Vagina (tissue), 2 donors: ENCODE data around the gene COL23A1. TPM values are rescaled to one million over a fixed set of nuclear protein-coding genes. Genes with fewer than 3 reads are reported as not detected.

Experiments
- DNase-seq, 2 donors: peaks; one replicate each; pipeline ENCODE4 v3.0.0-alpha.2; 2017; ENCODE audit errors: extremely low spot score in 2 of 2
- H3K27ac ChIP-seq: fragments of 200-600 bp; sonication (generic); one replicate; pipeline ENCODE4 v1.5.1; 2019
- H3K27me3 ChIP-seq: fragments of 200-600 bp; sonication (generic); one replicate; pipeline ENCODE4 v1.5.1; 2019
- H3K36me3 ChIP-seq, 2 donors: fragments of 200-600 bp; sonication (generic); one replicate each; pipeline ENCODE4 v1.5.1; 2017 to 2019
- H3K4me1 ChIP-seq: fragments of 200-600 bp; sonication (generic); one replicate; pipeline ENCODE4 v1.5.1; 2019
- H3K4me3 ChIP-seq, 2 donors: fragments of 200-600 bp; sonication (generic); 1 replicate in 1 of 2; 2 replicates in 1 of 2; pipeline ENCODE4 v1.5.1; 2016 to 2019
- H3K9me3 ChIP-seq: fragments of 200-600 bp; sonication (generic); one replicate; pipeline ENCODE4 v1.5.1; 2019
- POLR2A ChIP-seq, 2 donors: fragments of 450-650 bp; IDR thresholded peaks; one replicate each; pipeline ENCODE4 v1.6.1; 2017; ENCODE audit warnings: antibody characterized with exemption in 2 of 2, mild to moderate bottlenecking in 2 of 2, moderate library complexity in 2 of 2
- POLR2AphosphoS5 ChIP-seq, 2 donors: sonication (generic); formaldehyde crosslinking; IDR thresholded peaks; one replicate each; pipeline ENCODE4 v1.9.0; 2017; ENCODE audit warnings: antibody characterized with exemption in 2 of 2, mild to moderate bottlenecking in 2 of 2, low read depth in 1 of 2; ENCODE audit not compliant: insufficient read depth in 1 of 2
- intact Hi-C: fragments of 100-400 bp; cut with DNase I; formaldehyde crosslinking; loops from one replicate; pipeline ENCODE4 v1.15.1; 2023
- total RNA-seq: library from RNA; depleted of rRNA; stranded (reverse); fragments of >200 nt; gene quantifications from one replicate; pipeline ENCODE4 v1.2.3, GENCODE V29; 2016
- TF ChIP-seq, protein P1 (sequence below), 3 experiments: fragments of 450-650 bp in 2 of 3; fragments of 200-600 bp in 1 of 3; sonication (generic) in 1 of 3; IDR thresholded peaks; one replicate each; pipeline ENCODE4 v1.5.1; 2017 to 2019; ENCODE audit warnings: antibody characterized with exemption in 3 of 3, mild to moderate bottlenecking in 2 of 3, moderate library complexity in 2 of 3

COL23A1 gene
- total RNA-seq, 1 donor from 2014 or later: 3.7 TPM

DNA sequence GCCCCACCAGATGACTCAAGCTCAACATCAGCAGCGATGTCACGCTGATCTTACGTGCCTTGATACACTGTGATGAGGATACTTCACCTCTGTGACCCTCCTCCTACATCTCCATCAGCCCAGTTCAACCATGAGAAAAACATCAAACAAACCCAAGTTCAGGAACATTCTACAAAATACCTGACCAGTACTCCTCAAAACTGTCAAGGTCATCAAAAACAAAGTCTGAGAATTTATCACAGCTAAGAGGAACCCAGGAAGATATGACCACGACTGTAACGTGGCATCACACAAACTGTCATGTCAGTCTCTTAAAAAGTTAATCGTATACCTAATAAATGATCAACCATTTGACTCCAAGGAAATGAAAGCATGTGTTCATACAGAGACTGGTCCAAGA lies 90.8 kb downstream of the COL23A1 start:
- Histone ChIP-seq H3K4me3 (no peak overlapping the region), H3K9me3 (no peaks in the 10 kb centered on the region), H3K4me1 (no peaks in the 10 kb centered on the region), H3K27ac (no peak overlapping the region), H3K36me3 (no peaks in the 10 kb centered on the region), H3K27me3 (no peaks in the 10 kb centered on the region)
- DNase-seq: no peak
- intact Hi-C loops: no loop called here
- no peak for TF ChIP-seq POLR2AphosphoS5 (IDR thresholded peaks at IDR 0.05; ENCODE audit: insufficient read depth in 1 of 2, low read depth in 1 of 2)
- TF ChIP-seq POLR2A (IDR thresholded peaks at IDR 0.05): no peak
- TF ChIP-seq, protein P1, sequence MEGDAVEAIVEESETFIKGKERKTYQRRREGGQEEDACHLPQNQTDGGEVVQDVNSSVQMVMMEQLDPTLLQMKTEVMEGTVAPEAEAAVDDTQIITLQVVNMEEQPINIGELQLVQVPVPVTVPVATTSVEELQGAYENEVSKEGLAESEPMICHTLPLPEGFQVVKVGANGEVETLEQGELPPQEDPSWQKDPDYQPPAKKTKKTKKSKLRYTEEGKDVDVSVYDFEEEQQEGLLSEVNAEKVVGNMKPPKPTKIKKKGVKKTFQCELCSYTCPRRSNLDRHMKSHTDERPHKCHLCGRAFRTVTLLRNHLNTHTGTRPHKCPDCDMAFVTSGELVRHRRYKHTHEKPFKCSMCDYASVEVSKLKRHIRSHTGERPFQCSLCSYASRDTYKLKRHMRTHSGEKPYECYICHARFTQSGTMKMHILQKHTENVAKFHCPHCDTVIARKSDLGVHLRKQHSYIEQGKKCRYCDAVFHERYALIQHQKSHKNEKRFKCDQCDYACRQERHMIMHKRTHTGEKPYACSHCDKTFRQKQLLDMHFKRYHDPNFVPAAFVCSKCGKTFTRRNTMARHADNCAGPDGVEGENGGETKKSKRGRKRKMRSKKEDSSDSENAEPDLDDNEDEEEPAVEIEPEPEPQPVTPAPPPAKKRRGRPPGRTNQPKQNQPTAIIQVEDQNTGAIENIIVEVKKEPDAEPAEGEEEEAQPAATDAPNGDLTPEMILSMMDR (IDR thresholded peaks at IDR 0.05): no peak

DNA sequence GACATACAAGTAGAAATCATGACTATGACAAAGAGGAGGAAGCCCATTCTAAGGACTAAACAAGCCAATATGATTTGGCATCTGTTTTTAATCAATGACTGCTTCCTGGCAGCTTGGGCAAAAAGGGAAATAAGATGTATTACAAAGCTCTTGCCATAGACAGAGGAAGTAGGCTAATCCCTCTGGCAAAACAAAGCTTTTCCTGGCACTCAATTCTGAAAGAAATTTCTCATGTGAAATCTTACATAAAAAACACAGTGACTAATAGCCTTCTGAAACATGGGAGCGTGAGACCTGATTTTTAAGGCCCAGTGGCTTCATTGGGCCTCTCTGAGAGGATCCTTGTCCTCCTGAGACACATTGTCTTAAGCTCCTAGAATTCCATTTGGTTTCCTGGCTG lies 93.6 kb downstream of the COL23A1 start:
- Histone ChIP-seq H3K4me3 (no peak overlapping the region), H3K27me3 (no peaks in the 10 kb centered on the region), H3K4me1 (no peaks in the 10 kb centered on the region), H3K36me3 (no peaks in the 10 kb centered on the region), H3K27ac (no peak overlapping the region), H3K9me3 (no peaks in the 10 kb centered on the region)
- intact Hi-C loops: no loop called here
- no peak for DNase-seq
- TF ChIP-seq POLR2AphosphoS5 (IDR thresholded peaks at IDR 0.05; ENCODE audit: insufficient read depth in 1 of 2, low read depth in 1 of 2): no peak
- TF ChIP-seq POLR2A (IDR thresholded peaks at IDR 0.05): no peak
- TF ChIP-seq, protein P1 (IDR thresholded peaks at IDR 0.05): no peak

DNA sequence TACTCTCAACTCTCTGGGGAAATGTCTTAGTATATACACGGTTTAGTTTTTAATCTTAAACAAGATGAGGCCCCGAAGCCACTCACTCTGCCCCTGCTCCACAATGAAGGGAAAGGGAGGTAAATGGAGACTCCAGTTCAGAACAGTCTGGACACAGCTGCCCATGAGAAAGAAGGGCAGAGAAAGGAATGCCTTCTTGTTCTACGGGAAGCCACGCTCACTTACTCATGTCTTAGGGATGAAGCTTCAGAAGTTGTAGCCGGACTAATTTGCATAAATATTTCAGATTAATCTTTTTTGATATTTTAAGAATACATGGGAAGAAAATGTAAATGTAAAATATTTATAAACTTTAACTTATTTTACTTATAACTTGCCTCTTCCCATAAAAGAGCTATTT lies 94.0 kb downstream of the COL23A1 start:
- no peaks in the 10 kb centered on the region for H3K27me3 ChIP-seq
- H3K4me1 ChIP-seq: no peaks in the 10 kb centered on the region
- H3K36me3 ChIP-seq: no peaks in the 10 kb centered on the region
- intact Hi-C loops: no loop called here
- no peak overlapping the region for H3K27ac ChIP-seq
- no peak overlapping the region for H3K4me3 ChIP-seq
- TF ChIP-seq, protein P1 (IDR thresholded peaks at IDR 0.05): no peak
- TF ChIP-seq POLR2A (IDR thresholded peaks at IDR 0.05) (no peak), POLR2AphosphoS5 (IDR thresholded peaks at IDR 0.05; ENCODE audit: insufficient read depth in 1 of 2, low read depth in 1 of 2) (no peak)
- H3K9me3 ChIP-seq: no peaks in the 10 kb centered on the region
- DNase-seq: no peak

DNA sequence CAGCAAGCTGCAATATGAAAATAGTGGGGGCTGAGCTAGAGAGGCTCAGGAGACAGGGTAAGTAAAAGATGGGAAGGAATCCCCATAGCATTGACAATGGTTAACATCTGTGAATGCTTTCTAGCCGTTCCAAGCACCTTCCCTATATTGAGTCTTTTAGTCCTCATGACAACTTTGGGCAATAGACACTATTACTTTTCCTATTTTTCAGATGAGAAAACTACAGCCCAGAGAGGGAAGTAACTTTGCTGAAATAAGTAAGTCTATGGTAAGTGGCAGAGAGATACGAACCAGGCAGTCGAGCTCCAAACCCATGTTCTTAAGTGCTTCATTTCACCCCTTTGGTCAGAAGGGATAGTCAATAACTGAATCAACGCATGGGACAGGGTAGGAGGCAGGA lies 94.5 kb downstream of the COL23A1 start:
- no peaks in the 10 kb centered on the region for H3K27me3 ChIP-seq
- TF ChIP-seq, protein P1 (IDR thresholded peaks at IDR 0.05): no peak
- TF ChIP-seq POLR2AphosphoS5 (IDR thresholded peaks at IDR 0.05; ENCODE audit: insufficient read depth in 1 of 2, low read depth in 1 of 2) (no peak), POLR2A (IDR thresholded peaks at IDR 0.05) (no peak)
- H3K36me3 ChIP-seq: no peaks in the 10 kb centered on the region
- H3K4me3 ChIP-seq: no peak overlapping the region
- H3K9me3 ChIP-seq: no peaks in the 10 kb centered on the region
- DNase-seq: no peak
- H3K4me1 ChIP-seq: no peaks in the 10 kb centered on the region
- no peak overlapping the region for H3K27ac ChIP-seq
- intact Hi-C loops: no loop called here

DNA sequence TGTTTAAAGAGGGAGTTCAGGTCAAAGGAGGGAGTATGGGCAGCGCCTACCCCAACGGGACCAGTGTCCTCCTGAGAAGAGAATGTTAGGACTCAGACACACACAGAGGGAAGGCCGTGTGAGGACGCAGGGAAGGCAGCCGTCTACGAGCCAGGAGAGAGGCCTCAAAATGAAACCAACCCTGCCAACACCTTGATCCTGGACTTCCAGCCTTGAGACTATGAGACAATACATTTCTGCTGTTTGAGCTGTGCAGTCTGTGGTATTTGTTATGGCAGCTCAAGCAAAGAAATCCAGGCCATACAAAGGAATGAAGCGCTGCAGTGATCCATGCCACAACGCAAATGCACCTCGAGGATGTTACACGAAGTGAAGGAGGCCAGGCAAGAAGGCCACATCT lies 97.9 kb downstream of the COL23A1 start:
- Histone ChIP-seq H3K36me3 (no peaks in the 10 kb centered on the region), H3K4me1 (no peaks in the 10 kb centered on the region), H3K27ac (no peak overlapping the region), H3K9me3 (no peaks in the 10 kb centered on the region), H3K4me3 (no peak overlapping the region), H3K27me3 (no peaks in the 10 kb centered on the region)
- intact Hi-C loops: no loop called here
- no peak for DNase-seq
- TF ChIP-seq, protein P1 (IDR thresholded peaks at IDR 0.05): no peak
- TF ChIP-seq POLR2A (IDR thresholded peaks at IDR 0.05) (no peak), POLR2AphosphoS5 (IDR thresholded peaks at IDR 0.05; ENCODE audit: insufficient read depth in 1 of 2, low read depth in 1 of 2) (no peak)
